HG02623 (cell line): Measurements from ENCODE around the gene NPHP4.

Experiments
- ATAC-seq: cut with Tn5 transposase; IDR thresholded peaks from one replicate; pipeline ENCODE4 v1.9.1; 2021; ENCODE audit warnings: moderate library complexity; ENCODE audit not compliant: unreplicated experiment

Gene NPHP4

DNA sequence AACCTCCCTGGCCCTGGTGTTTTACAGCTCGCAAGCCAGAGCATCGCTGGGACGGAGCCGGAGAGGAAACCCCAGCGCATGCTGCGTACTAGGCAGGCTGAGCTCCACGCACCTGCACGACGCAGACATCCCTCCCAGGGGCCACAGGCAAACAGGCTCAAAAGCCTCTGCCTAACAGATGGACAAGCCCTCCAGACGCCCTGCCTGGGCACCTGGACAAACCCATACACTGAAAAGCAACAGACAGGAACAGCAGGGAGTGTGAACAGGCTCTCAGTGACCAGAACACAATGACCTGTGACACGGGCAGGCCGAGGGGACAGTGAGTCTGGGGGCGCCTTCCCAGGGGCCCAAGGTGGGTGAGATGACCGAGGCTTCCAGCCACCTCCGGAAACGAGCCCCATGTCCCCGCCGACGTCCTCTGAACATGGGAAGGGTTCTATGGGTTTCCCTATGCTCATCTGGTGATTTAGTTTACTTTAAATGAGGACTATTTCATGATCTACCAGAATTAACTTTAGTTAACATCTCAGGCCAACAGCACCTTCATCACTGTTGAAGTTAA, 40.3 kb downstream of the NPHP4 start:
- ATAC-seq = no peak

DNA sequence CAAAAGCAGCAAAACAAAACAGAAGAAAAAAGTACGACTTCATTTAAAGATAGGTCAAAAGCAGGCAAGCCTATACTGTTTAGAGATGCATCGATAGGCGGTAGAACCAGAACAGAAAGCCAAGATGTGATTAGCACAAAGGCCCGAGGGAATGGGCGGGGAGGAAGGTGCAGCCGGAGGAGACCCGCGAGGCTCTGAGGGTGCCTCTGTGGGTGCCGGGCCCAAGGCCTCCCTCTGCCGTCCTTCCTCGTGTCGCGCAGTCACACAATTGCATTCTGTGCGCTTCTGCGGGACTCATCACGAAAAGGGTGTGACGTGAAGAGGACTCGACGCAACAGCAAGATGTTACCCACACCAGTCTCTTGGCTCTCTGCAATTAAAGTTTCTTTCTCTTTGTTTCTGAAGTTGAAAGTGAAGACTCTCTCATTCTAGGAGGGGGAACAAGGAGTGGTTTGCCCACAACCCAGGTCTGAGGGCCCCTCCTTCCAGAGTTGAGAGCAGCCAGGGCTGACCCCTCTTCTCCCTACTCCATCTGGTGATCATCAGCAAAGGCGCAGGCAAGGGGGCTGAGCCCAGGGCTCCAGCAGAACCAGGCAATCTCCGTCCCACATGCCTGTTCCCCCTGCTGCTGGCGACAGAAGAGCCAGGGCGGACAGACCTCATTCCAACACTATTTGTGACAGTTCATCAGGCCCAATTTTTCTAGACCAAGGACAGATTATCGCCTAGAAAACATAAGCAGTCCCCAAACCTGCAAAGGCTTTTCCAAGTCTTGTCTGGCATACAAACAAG, 41.0 kb downstream of the NPHP4 start:
- ATAC-seq = no peak

GRCh38 chr1:5950201-5950895, 41.9 kb downstream of the NPHP4 start:
- ATAC-seq = no peak

DNA sequence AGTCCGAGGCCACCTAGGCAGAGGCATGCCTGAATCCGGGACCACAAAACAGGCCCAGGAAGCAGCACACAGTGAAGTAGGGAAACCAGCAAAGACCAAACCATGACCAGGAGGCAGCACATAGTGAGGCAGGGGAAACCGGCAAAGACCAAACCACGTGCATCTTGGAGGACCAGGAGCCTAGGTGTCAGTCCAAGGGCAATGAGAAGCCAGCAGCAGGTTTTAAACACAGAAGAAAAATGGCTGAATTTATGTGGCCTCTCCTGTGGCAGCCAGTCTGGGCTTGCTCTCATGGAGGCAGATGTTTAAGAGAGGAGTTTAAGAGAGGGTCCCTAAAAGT, 42.5 kb downstream of the NPHP4 start:
- no peak for ATAC-seq

GRCh38 chr1:5949085-5949760, 43.0 kb downstream of the NPHP4 start:
- ATAC-seq = no peak

- no peak for ATAC-seq
Observed at GRCh38 chr1:5948681-5949005, 43.6 kb downstream of the NPHP4 start.

DNA sequence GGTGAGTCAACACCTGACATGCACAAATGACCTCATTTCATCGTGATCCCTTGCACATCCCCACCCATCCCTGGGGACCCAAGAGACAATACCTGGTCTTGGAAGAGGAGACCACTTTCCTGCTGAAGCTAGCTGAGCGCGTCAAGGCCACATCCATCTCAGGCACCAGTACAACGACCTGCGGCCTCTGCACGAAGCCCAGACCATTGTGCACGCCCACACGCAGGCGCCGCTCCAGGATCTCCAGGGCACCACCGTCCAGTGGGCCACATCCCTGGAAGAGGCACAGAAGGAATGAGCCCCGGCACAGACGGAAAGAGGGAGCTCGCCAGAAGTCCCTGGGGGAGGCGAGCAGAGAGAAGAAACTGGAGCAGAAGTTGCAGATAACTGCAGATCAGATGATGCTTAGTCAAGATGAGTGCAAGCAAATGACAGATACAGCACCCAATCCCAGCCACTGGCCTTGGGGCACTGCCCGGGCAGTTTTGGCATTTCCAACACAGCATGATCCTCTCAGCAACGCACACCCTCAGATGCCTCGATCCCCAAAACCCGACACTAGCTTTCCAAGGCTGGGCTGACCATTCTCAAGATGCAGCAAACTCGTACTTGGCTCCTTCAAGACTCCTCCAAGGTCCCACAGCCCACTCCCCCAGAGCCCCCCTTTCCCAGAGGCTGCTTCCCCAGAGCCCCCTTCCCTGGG, 44.1 kb downstream of the NPHP4 start:
- no peak for ATAC-seq

DNA sequence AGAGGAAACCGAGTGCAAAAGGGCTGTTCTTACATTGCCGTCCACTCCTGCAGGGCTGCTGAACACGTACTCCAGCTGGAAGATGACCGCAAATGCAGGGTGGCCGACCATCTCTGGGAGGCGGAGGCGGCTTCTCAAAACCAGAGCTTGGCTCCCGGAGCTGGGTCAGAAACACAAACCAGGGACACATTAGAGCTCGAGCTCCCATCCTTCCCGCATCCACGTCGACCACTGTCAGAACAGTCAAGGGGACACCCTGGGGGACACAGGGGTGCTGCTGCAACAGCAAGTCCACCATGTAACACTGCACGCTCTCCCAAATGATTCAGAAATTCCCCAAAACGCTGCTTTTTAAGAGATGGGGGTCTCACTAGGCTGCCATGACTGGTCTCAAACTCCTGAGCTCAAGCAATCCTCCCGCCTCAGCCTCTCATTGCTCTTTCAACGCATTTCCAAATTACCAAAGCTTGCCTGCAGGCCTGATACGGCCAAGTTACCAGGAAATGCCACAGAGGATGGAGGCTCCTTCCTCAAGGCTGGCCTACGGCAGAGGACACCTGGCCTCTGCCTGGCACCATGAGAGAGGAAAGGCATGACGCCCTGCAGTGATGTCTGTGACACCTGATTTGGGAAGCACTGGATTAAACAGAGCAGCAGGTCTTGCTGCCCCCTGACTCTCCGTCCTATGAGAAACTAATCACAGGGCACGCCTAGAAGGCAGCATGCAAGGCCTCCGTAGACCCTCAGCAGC, 45.0 kb downstream of the NPHP4 start:
- no peak for ATAC-seq

DNA sequence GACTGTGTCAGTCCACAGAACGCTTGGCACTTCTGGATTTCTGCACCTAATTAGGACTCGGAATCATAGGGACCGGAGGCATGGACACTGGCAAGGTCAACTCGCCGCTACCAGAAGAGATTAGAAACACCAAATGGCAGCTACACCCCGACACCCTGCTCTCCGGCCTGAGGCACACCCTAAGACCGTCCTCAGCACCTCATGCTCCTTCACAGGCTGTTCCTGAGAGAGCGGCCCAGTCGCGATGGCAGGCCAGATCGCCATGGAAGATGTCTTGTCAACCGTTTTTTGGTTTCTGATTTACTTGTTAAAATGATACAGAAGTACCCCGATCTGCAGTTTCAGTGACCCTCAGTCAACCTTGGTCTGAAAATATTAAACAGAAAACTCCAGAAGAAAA, 46.8 kb downstream of the NPHP4 start:
- ATAC-seq = no peak

DNA sequence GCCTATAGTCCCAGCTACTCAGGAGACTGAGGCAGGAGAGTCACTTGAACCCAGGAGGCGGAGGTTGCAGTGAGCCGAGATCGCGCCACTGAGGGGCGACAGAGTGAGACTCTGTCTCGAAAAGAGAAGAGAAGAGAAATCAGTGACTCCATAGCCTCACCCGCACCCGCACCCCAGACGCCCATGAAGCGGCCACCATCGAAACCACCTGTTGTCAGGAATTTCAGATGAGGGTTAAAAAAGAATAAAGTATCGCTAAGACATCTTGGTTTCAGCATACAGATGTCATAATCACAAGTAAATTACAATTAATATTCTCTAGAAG, 47.4 kb downstream of the NPHP4 start:
- ATAC-seq = no peak

DNA sequence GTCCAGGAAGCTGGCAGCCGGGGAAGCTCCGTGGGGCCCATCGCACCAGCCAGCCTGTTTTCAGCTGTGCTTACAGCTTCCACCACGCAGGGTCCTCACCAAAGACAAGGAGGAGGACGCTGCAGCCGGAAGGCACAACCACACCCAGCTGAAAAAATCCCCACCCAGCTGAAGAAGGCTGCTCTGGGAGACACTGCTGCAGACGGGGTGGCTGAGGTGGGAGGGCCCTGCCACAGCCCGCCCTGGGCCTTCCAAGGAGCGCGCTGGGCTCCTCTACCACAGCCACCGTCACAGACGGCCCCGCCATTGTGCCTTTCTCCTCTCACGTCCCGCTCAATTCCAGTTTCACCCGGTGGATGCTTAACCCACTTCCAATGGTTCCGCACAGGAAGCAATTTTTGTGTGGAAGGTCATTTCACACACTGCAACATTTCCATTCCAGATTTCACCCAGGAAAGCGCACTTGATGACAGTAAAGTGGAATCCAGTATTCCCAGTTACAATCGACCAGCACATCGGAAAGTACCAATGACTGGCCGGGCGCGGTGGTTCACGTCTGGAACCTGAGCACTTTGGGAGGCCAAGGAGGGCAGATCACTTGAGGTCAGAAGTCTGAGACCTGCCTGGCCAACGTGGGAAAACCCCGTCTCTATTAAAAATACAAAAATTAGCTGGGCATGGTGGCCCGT, 47.9 kb downstream of the NPHP4 start:
- ATAC-seq = no peak

GRCh38 chr1:5943343-5944124, 48.7 kb downstream of the NPHP4 start:
- ATAC-seq = no peak

GRCh38 chr1:5941671-5942070, 50.6 kb downstream of the NPHP4 start:
- no peak for ATAC-seq

DNA sequence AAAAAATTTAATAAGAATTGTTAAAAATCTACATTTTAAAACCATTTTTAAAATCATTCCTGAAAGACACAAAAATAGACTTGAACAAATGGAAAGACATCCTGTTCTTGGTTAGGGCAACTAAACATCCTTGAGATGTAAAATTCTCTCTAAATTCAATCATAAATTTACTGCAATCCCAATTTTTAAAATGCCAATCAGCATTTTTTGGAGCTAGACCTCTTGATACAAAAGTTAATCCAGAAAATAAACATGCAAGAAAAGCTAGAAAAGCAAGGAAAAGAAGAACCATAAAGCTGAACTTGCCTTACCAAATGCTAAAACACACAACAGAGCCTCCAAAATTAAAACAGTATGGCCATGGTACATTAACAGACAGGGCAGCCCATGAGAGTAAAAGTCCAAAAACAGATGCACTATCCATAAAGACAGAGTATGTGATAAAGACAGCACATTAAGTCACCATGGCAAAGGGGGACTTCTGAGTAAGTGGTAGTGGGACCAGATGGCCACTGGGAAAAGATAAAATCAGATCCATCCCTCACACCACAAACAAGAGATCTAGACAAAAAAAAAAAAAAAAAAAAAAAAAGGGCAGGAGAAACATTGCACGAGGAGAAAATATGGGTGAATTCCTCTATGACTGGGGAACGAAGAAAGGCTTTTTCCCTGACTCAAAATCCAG, 51.4 kb downstream of the NPHP4 start:
- ATAC-seq = no peak

- no peak for ATAC-seq
Observed at GRCh38 chr1:5939271-5940170, 52.7 kb downstream of the NPHP4 start.

GRCh38 chr1:5938101-5938646, 54.1 kb downstream of the NPHP4 start:
- ATAC-seq = no peak

DNA sequence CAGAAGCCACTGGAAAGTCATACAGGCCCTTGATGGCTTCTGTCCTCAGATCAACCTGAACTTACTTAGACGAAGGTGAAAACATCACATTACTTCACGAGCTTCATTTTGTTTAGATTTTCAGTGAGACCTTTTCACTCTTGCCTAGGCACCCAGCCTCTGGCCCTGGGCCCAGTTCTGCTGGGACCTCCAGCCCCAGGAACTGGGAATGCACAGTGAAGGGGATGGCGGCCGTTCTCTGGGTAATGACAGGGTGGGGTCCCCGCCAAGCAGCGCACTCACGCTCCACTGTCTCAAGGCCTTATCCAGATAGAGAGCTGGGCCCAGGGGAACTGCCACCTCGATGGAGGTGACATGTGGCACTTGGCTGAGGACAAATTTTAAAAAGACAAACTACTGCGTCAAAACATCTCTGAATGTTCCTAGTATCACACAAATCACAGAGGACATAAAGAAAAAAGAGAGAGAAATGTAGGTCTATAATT, 54.8 kb downstream of the NPHP4 start:
- no peak for ATAC-seq
